HG03064 (cell line): ENCODE measurements around the gene ZC3H18.

Experiments used
- ATAC-seq: cut with Tn5 transposase; IDR thresholded peaks from one replicate; pipeline ENCODE4 v1.9.1; 2021; ENCODE audit warnings: low read depth; ENCODE audit not compliant: unreplicated experiment

Gene ZC3H18

DNA sequence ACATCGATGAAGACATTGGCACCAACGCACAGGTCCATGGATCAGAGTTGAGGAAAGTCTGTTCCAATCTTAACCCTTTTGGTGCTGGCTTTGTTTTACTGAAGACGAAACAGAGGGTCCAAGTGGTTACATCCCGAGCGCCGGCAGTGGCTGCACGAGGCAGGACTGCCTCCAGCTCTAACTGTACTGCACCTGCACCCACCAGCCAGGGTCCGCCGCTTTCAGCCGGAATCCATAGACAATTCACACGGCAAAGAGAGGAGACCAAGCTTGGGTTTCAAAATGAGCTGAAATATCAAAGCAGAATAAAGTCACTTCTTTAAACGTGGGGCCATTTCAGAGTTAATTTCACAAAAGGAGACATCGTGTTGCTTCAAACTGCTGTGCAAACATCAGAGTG lies 21.2 kb upstream of the ZC3H18 start:
- ATAC-seq: no peak

DNA sequence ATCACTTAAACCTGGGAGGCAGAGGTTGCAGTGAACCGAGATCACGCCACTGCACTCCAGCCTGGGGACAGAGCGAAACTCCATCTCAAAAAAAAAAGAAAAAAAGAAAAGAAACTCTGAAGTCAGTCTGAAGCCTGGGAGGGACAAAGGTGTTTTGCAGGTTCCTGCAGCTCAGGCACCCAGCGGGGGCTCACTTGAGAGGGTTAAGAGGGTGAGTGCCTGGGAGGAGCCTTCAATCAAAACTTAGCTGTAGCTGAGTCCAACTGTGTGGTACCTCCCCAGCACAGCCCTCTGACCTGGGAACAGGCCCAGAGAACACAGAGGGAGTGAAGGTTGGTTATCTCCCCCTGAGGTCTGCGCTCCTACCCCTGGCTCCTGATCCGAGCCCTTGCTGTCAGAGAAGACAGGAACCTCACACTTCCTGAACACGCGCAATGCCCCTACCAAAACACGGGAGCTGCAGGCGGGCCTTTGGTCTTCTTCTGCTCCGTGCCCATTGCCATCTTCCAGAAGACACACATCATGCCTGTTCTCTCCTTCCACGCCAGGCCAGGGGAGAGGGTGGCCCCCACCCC lies 20.4 kb upstream of the ZC3H18 start:
- no peak for ATAC-seq

DNA sequence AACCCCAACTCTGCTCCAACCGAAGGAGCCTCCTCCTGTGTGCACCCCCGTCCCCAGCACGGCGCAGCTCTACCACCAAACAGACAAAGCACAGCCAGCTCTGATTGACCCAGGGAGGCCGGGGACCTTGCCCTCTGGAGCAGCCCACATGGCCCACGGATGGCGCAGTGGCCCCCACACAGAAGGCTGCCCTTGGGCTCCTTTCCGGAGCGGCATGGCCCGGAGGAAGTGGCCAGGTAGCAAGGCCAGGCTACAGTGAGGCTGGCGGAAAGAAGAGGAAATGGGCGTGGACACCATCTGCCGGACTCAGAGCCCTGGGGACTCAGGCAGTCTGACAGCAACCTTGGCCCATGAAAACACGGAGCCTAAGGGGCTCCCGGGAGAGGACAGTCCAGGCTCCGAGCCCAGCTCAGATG lies 19.9 kb upstream of the ZC3H18 start:
- no peak for ATAC-seq

DNA sequence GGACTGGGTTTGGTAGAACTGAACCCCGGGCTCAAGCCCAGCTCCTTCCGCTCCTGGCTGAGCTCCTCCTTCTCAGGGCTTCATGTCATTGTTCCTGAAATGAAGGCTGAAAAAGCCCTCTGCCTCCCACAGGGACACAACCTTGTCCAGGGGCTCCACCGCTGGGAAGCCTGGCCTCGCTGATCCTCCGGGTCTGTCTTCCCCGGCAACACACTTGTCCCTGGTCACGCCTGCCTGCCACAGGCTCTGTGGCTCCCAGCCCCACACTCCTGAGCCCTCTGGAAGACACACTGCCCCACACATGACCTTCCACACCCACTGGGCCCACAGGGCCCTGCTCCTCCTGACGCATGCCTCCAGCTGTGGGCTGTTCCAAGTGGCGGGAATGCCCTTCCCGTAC lies 18.0 kb upstream of the ZC3H18 start:
- ATAC-seq: no peak

DNA sequence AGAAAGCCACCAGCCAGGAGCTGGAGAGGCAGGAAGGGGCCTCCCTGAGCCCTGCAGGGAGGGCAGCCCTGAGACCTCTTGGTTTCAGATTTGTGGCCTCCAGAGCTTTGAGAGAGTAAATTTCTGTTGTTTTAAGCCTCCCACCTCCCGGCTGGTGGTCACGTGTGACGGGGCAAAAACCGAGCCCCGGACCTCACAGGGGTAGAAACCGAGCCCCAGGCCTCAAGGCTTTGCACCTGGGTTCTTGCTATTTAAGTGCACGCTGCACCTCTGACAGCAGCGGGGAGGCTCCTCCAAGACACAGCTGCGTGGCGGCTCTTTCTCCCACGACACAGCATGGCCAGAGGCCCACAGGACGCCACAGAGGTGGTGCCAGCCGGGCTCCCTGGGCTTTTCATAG lies 17.4 kb upstream of the ZC3H18 start:
- no peak for ATAC-seq

DNA sequence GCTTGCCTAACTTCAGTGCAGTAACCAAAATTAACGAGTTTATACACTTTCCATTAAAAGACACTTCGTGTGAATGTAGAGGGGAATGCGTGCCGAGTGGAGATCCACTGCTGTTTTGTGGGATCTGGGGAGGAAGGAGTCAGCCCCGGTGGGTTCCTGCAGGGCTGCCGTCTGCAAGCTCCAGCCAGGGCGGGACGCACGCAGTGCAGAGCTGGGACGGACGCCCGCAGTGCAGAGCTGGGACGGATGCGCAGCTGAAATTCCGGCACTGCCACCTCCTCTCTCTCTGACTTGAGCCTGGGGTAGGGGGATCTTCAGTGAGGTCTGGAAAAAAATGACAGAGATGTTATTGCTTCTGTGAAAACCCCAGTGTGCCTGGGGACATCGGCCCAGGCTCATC lies 16.5 kb upstream of the ZC3H18 start:
- no peak for ATAC-seq

DNA sequence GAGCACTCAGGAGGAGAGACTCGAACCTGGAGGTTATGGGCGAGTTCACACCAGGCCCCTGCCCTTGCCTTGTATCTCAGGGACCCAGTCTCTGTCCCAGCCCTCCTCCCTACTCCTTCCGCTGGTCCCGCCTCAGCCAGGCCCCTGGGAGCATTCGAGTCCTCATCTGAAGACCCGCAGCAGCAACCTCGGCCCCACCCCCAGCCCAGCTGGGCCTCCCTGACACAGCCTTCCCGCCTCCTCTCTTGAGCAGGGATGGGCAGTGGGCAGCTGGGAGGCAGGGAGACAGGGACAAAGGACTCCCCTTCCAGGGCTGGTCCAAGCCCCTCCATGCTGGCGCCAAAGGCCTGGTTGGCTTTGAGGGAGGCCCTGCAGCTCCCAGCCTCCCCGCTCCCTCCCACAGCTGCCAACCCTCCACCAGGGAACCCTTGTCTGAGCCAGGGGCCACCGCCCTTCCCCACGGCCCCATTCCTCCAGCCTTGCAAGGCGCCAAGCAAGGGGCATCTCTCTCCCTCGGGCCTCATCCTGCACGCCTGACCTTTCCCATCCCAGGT lies 15.4 kb upstream of the ZC3H18 start:
- ATAC-seq: no peak

DNA sequence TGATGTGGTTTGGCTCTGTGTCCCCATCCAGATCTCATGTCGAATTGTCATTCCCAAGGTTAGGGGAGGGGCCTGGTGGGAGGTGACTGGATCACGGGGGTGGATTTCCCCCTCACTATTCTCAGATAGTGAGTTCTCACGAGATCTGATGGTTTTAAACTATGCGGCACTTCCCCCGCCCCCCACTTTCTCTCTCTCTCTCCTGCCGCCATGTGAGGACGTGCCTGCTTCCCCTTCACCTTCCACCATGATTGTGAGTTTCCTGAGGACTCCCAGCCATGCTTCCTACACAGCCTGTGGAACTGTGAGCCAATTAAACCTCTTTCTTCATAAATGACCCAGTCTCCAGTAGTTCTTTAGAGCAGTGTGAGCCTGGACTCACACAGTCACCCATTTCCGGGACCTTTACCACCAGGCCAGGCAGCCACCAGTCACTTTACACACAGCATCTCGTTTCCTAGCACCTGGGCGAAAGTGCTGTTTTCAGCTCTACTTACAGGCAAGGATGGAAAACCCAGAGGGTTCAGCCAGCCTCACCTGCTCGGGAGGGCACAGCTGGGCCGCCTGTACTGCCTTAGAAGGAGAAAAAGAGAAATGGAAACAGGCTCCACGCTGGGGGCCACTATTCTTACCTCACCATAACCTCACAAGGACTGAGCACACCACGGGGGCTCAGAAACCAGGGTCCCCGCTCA lies 13.8 kb upstream of the ZC3H18 start:
- no peak for ATAC-seq

DNA sequence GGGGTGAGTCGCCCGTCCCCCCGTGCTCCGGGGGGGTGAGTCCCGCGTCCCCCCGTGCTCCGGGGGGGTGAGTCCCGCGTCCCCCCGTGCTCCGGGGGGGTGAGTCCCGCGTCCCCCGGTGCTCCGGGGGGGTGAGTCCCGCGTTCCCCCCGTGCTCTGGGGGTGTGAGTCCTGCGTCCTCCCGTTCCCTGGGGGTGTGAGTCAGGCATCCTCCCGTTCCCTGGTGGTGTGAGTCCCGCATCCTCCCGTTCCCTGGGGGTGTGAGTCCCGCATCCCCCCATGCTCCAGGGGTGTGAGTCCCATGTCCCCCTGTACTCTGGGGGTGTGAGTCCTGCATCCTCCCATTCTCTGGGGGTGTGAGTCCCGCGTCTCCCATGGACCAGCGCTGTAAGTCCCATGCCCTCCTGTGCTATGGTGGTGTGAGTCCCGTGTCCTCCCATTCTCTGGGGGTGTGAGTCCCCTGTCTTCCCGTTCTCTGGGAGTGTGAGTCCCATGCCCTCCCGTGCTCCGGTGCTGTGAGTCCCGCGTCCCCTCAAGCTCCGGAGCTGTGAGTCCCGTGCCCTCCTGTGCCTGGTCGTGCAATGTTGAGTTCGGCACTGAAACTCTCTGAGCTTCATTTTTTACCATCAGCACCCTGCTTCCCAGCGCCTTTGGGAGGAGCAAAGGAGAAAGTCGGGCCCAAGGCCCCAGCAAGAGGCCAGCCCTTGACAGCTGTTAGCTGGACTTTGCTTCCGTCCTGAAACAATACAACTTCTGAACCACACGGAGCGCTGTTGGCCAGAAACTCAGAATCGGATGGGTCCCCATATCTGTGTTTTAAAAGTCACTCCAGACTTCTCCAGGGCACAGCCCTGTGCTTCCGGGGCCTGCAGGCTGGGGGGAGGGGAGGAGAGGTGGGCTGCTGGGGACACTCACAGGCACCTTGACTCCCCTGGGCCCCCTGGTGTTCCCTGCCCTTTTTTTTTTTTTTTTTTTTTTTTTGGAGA lies 11.5 kb upstream of the ZC3H18 start:
- ATAC-seq: no peak

DNA sequence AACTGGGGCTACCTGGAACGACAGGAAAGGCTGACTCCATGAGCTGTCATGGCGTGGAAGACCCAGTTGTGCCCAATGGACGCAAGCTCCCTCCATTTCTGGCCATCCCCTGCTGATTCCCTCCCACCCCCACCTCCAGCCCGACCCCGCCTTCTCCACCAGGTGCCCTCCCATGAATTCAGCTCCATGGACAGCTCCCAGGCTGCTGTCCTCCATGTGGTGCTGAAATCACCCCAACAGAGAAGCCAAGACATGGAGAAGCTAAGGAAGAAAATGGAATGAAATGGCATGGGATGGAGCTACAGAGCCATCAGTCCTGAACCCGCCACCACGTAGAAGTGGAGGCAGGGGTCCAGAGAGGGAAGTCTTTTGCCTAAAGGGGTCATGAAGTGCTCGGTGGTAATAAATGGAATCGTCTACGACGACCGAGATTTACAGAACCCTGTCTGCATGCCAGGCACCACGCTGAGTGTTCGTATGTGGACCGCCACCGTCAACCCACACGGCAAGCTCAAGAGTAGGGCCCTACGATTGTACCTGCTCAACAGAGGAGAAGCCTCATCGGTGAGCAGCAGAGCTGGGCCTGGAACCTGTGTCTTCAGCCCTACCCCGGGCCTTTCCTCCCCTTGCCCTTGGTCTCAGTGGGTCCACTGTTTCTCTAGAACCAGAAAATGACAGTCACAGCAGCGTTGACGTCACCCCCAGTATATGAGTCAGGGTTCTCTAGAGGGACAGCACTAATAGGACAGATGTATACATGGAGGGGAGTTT lies 9.3 kb upstream of the ZC3H18 start:
- no peak for ATAC-seq

DNA sequence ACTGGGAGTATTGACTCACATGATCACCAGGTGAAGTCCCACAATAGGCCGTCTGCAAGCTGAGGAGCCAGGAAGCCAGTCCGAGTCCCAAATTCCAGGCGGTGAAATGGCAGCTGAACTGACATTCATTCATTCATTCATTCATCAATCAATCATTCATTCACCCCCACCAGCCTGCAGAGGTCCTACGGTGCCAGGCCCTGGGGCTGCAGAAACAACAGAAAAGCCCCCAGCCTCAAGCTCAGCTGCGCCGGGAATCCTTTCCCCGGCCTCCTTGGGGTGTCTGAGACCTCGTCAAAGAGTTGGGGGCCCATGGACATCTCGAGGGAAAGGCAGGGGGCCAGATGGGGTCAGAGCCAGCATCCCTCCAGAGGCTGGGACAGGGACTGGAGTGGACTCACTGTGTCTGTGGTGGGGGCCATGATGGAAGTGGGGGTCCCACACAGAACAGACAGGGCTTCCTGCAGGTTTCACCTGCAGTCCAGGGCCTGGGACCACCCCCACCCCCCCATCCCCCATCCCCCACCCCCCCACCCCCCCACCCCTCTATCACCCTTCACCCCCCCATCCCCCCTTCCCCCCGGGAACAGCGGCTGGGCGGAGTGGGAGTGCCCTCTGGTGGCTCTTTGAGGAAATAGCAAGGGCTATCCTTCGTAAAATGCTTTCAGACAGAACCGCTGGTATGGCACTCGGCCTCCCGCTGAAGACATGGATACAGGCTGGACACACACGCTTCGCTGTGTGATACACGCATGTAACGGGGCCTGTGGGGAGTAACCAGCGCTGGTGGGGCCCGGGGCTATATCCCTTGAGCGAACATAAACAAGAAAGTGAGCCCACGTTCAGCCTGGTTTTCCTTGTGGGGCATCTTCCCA lies 8.5 kb upstream of the ZC3H18 start:
- no peak for ATAC-seq

DNA sequence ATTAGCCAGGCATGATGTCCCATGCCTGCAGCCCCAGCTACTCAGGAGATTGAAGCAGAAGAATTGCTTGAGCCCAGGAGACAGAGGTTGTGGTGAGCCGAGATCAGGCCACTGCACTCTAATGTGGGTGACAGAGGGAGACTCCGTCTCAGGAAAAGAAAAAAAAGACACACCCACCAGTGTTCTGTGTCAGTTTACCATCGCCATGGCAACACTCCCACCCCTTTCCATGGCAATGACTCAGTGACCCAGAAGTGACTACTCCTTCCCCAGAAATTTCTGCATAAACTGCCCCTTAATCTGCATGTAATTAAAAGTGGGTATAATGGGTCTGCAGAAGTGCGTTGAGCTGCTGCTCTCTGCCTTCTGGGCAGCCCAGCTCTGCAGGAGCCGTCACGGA lies 4.0 kb upstream of the ZC3H18 start:
- ATAC-seq: no peak

DNA sequence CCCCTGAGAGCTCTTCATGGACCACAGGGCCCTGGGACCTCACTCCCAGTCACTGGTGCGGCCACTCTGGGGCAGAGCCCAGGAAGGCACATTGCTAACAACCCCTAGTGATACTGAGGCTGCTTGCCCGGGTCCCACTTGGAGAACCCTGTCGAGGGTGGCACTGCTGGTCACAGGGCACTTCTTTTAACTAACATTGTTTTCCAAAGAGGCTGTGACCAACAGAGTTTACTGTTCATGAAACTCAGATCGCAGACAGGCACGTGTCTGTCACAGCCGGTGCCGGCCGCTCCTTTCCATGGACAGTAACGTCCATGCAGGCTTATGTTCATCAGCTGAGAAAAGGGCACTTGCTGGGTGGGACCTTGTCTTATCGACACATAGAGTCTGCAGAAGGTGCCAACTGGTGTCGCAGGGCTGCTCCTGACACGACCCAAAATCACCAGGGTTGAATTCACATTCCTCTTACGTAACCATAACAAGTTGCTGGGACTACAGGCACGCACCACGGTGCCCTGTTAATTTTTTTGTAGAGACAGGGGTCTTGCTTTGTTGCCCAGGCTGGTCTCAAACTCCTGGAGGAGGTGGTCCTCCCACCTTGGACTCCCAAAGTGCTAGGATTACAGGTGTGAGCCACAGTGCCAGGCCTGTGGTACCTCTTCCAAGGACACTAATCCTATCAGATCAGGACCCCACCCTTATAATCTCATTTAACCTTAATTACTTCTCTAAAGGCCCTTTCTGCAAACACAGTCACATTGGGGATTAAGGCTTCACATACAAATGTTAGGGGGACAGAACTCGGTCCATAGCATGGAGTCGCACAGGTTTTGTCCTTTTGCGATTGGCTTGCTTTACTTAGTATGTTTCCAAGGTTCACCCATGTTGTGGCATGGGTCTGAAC lies 1.2 kb upstream of the ZC3H18 start:
- ATAC-seq: no peak

DNA sequence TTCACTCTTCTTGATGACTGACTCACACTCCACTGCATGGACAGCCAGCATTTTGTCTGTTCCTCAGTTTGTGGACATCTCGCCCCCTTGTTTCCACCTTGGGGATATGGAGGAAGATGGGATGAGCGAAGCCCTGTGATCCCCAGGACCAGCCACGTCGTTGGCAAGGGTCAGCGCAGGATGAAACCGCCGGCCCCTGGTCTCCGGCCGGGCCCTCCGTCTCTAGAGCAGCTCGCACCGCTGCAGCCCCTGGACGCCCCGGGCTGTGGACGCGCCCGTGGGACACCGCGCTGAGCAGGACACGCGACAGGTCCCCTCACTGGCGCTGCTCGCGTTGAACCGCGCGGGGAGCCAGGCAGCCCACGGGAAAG lies 604 bp upstream of the ZC3H18 start:
- ATAC-seq: no peak

DNA sequence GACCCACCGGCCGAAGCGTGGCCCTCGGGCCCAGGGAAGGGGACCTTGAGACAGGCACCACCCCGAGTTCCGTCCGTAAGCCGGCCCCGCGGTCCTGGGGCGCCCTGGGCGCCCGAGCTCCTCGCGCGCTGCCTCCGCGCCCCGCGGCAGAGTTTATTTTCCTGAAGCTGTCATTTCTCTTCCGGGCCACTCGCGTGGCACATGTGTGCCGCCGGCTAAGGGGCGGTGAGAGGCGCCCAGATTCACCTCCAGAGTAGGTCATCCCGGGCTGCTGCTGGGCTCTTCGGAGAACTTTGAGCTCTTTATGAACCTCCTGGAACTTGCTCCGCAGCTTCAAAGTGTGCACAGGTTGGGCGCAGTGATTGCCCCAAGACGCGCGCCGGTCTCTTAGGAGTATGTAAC lies 489 bp downstream of the ZC3H18 start:
- ATAC-seq: no peak

DNA sequence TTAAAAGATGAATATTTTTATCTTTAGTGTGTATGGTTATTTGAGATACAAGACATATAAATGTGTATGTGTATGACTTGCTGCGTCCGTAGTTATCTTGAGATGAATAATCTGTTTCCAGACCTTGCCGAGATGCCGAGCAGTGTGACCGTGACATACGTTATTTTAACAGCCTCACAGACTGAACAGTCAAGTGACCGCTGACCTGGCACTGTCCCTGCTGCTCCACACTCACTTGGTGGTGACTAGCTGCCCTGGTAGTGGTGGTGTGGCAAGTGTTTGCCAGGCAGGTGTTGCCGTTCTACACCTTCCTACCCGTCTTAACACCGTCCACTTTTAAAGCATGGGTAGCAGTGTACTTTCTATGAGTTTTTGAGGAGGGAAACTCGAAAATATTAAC lies 5.0 kb downstream of the ZC3H18 start:
- ATAC-seq: no peak

DNA sequence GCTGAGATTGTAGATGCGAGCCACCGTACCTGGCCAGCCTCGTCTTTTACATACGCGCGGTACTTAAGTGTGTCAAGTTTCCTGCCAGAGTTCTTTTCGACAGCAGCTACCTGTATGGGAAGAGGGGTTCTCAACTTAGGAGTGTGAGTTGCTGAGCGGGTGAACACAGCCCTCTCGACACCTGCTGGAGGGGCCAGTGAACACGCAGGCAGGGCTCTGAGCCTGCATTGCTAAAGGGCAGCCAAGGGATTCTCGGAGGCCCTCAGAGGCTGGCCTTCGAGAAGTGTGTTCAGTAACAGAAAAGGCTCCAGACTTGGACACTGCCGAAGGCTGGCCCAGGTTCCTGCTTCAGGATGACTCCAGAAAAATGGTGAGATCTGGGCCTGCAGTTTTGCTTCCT lies 6.1 kb downstream of the ZC3H18 start:
- no peak for ATAC-seq

DNA sequence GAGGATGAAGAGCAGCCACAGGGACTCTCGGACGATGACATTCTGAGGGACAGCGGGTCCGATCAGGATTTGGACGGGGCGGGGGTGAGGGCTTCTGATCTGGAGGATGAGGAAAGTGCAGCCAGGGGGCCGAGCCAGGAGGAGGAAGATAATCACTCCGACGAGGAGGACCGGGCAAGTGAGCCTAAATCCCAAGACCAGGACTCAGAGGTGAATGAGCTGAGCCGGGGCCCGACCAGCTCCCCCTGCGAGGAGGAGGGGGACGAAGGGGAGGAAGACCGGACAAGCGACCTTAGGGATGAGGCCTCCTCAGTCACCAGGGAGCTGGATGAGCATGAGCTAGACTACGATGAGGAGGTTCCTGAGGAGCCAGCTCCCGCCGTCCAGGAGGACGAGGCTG lies 7.0 kb downstream of the ZC3H18 start:
- ATAC-seq: no peak
